Gastroesophageal sphincter (tissue), 4 donors: ENCODE data around the gene TSPEAR. TPM values are rescaled to one million over a fixed set of nuclear protein-coding genes. Genes with fewer than 3 reads are reported as not detected.

ENCODE experiments used
- ATAC-seq: fragments of 150-250 bp; one replicate; pipeline ENCODE4 v1.9.1; 2016; ENCODE audit warnings: mild to moderate bottlenecking, moderate library complexity
- H3K27ac ChIP-seq, 4 donors: fragments of 200-600 bp; sonication (generic) in 3 of 4; 1 replicate in 3 of 4; 2 replicates in 1 of 4; pipeline ENCODE4 v1.5.1; 2016 to 2019
- H3K27me3 ChIP-seq: fragments of 200-600 bp; sonication (generic); one replicate; pipeline ENCODE4 v1.5.1; 2019
- H3K36me3 ChIP-seq, 2 donors: fragments of 200-600 bp; sonication (generic); one replicate each; pipeline ENCODE4 v1.5.1; 2019; ENCODE audit warnings: control low read depth in 1 of 2
- H3K4me1 ChIP-seq, 3 donors: fragments of 200-600 bp; sonication (generic); 1 replicate in 2 of 3; 2 replicates in 1 of 3; pipeline ENCODE4 v1.5.1; 2016 to 2019; ENCODE audit warnings: control low read depth in 2 of 3
- H3K4me3 ChIP-seq, 2 donors: fragments of 200-600 bp; sonication (generic); one replicate each; pipeline ENCODE4 v1.5.1; 2019; ENCODE audit warnings: mild to moderate bottlenecking in 1 of 2, moderate library complexity in 1 of 2
- H3K9me3 ChIP-seq, 3 donors: fragments of 200-600 bp; sonication (generic); one replicate each; pipeline ENCODE4 v1.5.1; 2017 to 2019; ENCODE audit warnings: control low read depth in 2 of 3
- EP300 ChIP-seq: sonication (generic); formaldehyde crosslinking; IDR thresholded peaks from one replicate; pipeline ENCODE4 v1.6.1; 2017; ENCODE audit warnings: antibody characterized with exemption, mild to moderate bottlenecking
- POLR2A ChIP-seq, 2 donors: fragments of 450-650 bp; IDR thresholded peaks; one replicate each; pipeline ENCODE4 v1.6.1; 2017; ENCODE audit warnings: antibody characterized with exemption in 2 of 2, mild to moderate bottlenecking in 2 of 2, moderate library complexity in 1 of 2
- POLR2AphosphoS5 ChIP-seq: sonication (generic); formaldehyde crosslinking; IDR thresholded peaks from one replicate; pipeline ENCODE4 v1.6.1; 2017; ENCODE audit warnings: antibody characterized with exemption
- WGBS, 2 donors: methylation state at CpG; one replicate each; pipeline ENCODE4 v1.1.5; 2018; ENCODE audit warnings: low coverage in 1 of 2; 5-methylcytosine and 5-hydroxymethylcytosine counted together
- total RNA-seq, 4 donors: library from RNA; depleted of rRNA; stranded (reverse); fragments of >200 nt; gene quantifications; one replicate each; pipeline ENCODE4 v1.1.0, GENCODE V29; 2016
- TF ChIP-seq, protein P1 (sequence below), 4 experiments: fragments of 200-600 bp in 2 of 4; fragments of 450-650 bp in 2 of 4; sonication (generic) in 1 of 4; IDR thresholded peaks; one replicate each; pipeline ENCODE4 v1.5.1; 2017 to 2019; ENCODE audit warnings: antibody characterized with exemption in 4 of 4, mild to moderate bottlenecking in 2 of 4, moderate library complexity in 2 of 4

The TSPEAR gene
- total RNA-seq, 4 donors from 2014 or later: not detected

- Histone ChIP-seq H3K27me3 (peaks cover 7% of the 10 kb centered on the region), H3K27ac (no peak overlapping the region), H3K36me3 (no peaks in the 10 kb centered on the region), H3K4me1 (no peaks in the 10 kb centered on the region), H3K9me3 (peaks cover 0 to 9% (median 0%) of the 10 kb centered on the region in 3 donors), H3K4me3 (no peak overlapping the region)
- no peak for ATAC-seq
- TF ChIP-seq, protein P1, sequence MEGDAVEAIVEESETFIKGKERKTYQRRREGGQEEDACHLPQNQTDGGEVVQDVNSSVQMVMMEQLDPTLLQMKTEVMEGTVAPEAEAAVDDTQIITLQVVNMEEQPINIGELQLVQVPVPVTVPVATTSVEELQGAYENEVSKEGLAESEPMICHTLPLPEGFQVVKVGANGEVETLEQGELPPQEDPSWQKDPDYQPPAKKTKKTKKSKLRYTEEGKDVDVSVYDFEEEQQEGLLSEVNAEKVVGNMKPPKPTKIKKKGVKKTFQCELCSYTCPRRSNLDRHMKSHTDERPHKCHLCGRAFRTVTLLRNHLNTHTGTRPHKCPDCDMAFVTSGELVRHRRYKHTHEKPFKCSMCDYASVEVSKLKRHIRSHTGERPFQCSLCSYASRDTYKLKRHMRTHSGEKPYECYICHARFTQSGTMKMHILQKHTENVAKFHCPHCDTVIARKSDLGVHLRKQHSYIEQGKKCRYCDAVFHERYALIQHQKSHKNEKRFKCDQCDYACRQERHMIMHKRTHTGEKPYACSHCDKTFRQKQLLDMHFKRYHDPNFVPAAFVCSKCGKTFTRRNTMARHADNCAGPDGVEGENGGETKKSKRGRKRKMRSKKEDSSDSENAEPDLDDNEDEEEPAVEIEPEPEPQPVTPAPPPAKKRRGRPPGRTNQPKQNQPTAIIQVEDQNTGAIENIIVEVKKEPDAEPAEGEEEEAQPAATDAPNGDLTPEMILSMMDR (IDR thresholded peaks at IDR 0.05): no peak
- no peak for TF ChIP-seq EP300
- TF ChIP-seq POLR2A (IDR thresholded peaks at IDR 0.05): no peak
- TF ChIP-seq POLR2AphosphoS5: no peak
- WGBS, 2 donors: 83 to 95% methylated on average over 4 to 8 of the region's 13 CpGs
These were observed 33.5 kb downstream of the TSPEAR start for GRCh38 chr21:44677881-44678280.

DNA sequence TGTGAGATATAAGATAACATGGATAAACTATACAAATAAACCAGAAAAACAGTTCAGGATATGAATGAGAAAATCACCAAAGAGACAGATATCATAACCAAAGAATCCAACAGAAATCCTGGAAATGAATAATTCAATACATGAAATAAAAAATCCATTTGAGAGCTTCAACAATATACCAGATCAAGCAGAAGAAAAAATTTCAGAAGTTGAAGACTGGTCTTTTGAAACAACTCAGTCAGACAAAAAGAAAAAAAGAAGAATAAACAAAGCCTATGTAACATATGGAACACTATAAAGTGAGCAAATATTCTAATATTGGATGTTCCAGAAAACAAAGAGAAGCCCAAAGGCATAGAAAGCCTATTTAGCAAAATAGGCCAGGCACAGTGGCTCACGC, 39.5 kb downstream of the TSPEAR start:
- TF ChIP-seq POLR2AphosphoS5 (no peak), EP300 (no peak)
- TF ChIP-seq, protein P1 (IDR thresholded peaks at IDR 0.05): no peak
- H3K4me3 ChIP-seq: no peak overlapping the region
- WGBS, 2 donors: 80% methylated on average over 1 of the region's 1 CpG; no CpG with 5 or more reads in 1 of the 2 donors
- no peaks in the 10 kb centered on the region for H3K4me1 ChIP-seq
- H3K27me3 ChIP-seq: peaks cover 17% of the 10 kb centered on the region
- peaks cover 0 to 40% (median 0%) of the 10 kb centered on the region in 3 donors for H3K9me3 ChIP-seq
- no peaks in the 10 kb centered on the region for H3K36me3 ChIP-seq
- ATAC-seq: no peak
- no peak overlapping the region for H3K27ac ChIP-seq

DNA sequence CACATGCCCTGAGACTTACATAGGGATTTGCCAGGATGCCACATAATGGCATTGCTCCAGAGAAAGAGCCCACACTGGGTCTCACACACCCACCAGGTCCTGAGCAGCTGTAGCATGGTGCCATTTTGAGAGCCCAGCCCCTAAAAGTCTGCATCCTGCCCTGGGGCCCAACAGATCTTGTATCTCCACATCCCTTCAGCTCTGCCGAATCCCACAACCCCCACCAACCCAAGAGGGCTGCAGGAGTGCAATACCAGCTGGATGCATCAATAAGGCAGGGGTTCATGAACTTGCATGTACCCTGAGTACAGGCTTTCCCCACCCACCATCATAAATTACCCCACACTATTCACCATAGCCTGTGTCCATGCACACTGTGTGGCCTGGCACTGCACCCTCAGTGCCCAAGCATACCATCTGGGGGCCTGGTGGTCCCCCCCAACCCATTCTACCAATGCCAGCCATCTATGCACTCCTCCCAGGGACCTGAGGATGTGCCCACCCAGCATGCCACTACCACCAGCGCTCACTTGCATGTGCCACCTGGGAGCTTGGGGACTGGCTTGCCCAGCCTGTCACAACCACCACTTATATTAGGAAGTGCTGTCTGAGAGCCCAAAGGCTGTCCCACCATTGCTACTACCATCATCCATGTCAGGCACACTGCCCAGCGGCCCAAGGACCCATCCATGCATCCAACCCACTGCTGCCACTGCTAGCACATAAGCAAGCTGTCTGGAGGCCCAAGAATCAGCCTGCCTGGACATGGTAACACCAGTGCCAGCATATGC, 40.5 kb downstream of the TSPEAR start:
- Histone ChIP-seq H3K27me3 (peaks cover 20% of the 10 kb centered on the region), H3K9me3 (peaks cover 0 to 40% (median 0%) of the 10 kb centered on the region in 3 donors), H3K4me3 (no peak overlapping the region), H3K4me1 (no peaks in the 10 kb centered on the region), H3K36me3 (no peaks in the 10 kb centered on the region), H3K27ac (no peak overlapping the region)
- 60 to 73% methylated on average over 1 to 2 of the region's 3 CpGs for WGBS, 2 donors
- TF ChIP-seq EP300 (no peak), POLR2A (IDR thresholded peaks at IDR 0.05) (no peak), POLR2AphosphoS5 (no peak)
- TF ChIP-seq, protein P1 (IDR thresholded peaks at IDR 0.05): no peak
- ATAC-seq: no peak

DNA sequence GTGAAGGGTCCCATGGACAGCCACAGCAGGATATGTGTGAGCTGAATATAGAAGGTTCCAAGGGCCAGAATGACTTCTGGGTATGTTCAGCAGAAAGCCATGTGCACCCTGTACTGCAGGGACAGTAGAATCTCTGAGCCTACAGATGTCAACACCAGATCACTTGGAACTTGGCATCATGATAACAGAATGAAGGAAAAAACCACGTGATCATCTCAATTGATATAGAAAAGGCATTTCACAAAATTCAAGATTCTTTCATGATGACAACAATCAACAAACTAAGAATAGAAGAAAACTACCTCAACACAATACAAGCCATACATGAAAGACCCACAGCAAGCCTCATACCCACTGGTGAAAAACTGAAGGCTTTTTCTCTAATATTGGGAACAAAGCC, 43.8 kb downstream of the TSPEAR start:
- 47 to 100% methylated on average over 1 of the region's 1 CpG for WGBS, 2 donors

More for the DNA sequence above, 43.8 kb downstream of the TSPEAR start:
- H3K4me1 ChIP-seq: no peaks in the 10 kb centered on the region
- no peak overlapping the region for H3K27ac ChIP-seq
- peaks cover 0 to 32% (median 0%) of the 10 kb centered on the region in 3 donors for H3K9me3 ChIP-seq
- ATAC-seq: no peak
- peaks cover 30% of the 10 kb centered on the region for H3K27me3 ChIP-seq
- no peak overlapping the region for H3K4me3 ChIP-seq
- TF ChIP-seq, protein P1 (IDR thresholded peaks at IDR 0.05): no peak
- TF ChIP-seq POLR2AphosphoS5 (no peak), POLR2A (IDR thresholded peaks at IDR 0.05) (no peak), EP300 (no peak)
- H3K36me3 ChIP-seq: no peaks in the 10 kb centered on the region
